Liver (tissue), 9 donors: ENCODE measurements around the gene PARP15. TPM values are rescaled to one million over a fixed set of nuclear protein-coding genes. Genes with fewer than 3 reads are reported as not detected.
A peak's percentile ranks its signal among the peaks of the same experiment; 100 is the strongest.

ENCODE experiments used
- DNase-seq: peaks from one replicate; pipeline ENCODE4 v3.0.0-alpha.2; 2017; ENCODE audit warnings: low spot score
- H3K27ac ChIP-seq, 2 donors: one replicate each; pipeline ENCODE4 v1.7.0; 2013; ENCODE audit warnings: inconsistent platforms in 2 of 2, low read length in 2 of 2, control low read depth in 1 of 2, low read depth in 1 of 2, mild to moderate bottlenecking in 1 of 2
- H3K27me3 ChIP-seq, 4 donors: one replicate each; pipeline versions ENCODE4 v1.6.1 to v1.7.0; 2013; ENCODE audit warnings: low read length in 3 of 4, inconsistent platforms in 1 of 4, mild to moderate bottlenecking in 1 of 4, moderate library complexity in 1 of 4; ENCODE audit not compliant: control insufficient read depth in 4 of 4, insufficient read depth in 4 of 4
- H3K36me3 ChIP-seq, 4 donors: one replicate each; pipeline versions ENCODE4 v1.6.1 to v1.7.0; 2013; ENCODE audit warnings: low read length in 3 of 4, mild to moderate bottlenecking in 3 of 4, low read depth in 1 of 4, moderate library complexity in 1 of 4; ENCODE audit not compliant: control insufficient read depth in 4 of 4, insufficient read depth in 3 of 4
- H3K4me1 ChIP-seq, 4 donors: one replicate each; pipeline versions ENCODE4 v1.6.1 to v1.7.0; 2013; ENCODE audit warnings: low read length in 3 of 4, mild to moderate bottlenecking in 3 of 4, moderate library complexity in 1 of 4; ENCODE audit not compliant: control insufficient read depth in 4 of 4, insufficient read depth in 4 of 4
- H3K4me3 ChIP-seq, 3 donors: one replicate each; pipeline versions ENCODE4 v1.6.1 to v1.7.0; 2013; ENCODE audit warnings: low read length in 3 of 3, control low read depth in 1 of 3, low read depth in 1 of 3, mild to moderate bottlenecking in 1 of 3
- H3K9ac ChIP-seq, 2 donors: one replicate each; pipeline ENCODE4 v1.7.0; 2013; ENCODE audit warnings: low read length in 2 of 2, mild to moderate bottlenecking in 2 of 2, moderate library complexity in 2 of 2, control low read depth in 1 of 2, low read depth in 1 of 2
- H3K9me3 ChIP-seq, 4 donors: one replicate each; pipeline versions ENCODE4 v1.6.1 to v1.7.0; 2013; ENCODE audit warnings: low read length in 3 of 4; ENCODE audit not compliant: control insufficient read depth in 4 of 4
- ATF3 ChIP-seq: IDR thresholded peaks from 2 replicates; pipeline ENCODE4 v1.6.1; 2016; ENCODE audit warnings: antibody characterized with exemption
- EGR1 ChIP-seq, 2 donors: IDR thresholded peaks; 2 replicates each; pipeline ENCODE4 v1.6.1; 2016 to 2018; ENCODE audit warnings: antibody characterized with exemption in 2 of 2, low read depth in 2 of 2
- FOXA1 ChIP-seq: IDR thresholded peaks from 2 replicates; pipeline ENCODE4 v1.6.1; 2016; ENCODE audit warnings: antibody characterized with exemption
- FOXA2 ChIP-seq: IDR thresholded peaks from 2 replicates; pipeline ENCODE4 v1.6.1; 2016; ENCODE audit warnings: antibody characterized with exemption
- GABPA ChIP-seq, 2 donors: IDR thresholded peaks in 1 of 2; conservative IDR thresholded peaks in 1 of 2; 2 replicates each; pipeline ENCODE4 v1.6.1; 2016; ENCODE audit warnings: antibody characterized with exemption in 2 of 2, mild to moderate bottlenecking in 1 of 2, moderate library complexity in 1 of 2
- HNF4A ChIP-seq, 2 donors: conservative IDR thresholded peaks; 2 replicates each; pipeline ENCODE4 v1.6.1; 2016; ENCODE audit warnings: antibody characterized with exemption in 2 of 2, mild to moderate bottlenecking in 2 of 2
- HNF4G ChIP-seq: IDR thresholded peaks from 2 replicates; pipeline ENCODE4 v1.6.1; 2016; ENCODE audit warnings: antibody characterized with exemption
- JUND ChIP-seq, 2 donors: IDR thresholded peaks; 2 replicates each; pipeline ENCODE4 v1.6.1; 2016; ENCODE audit warnings: antibody characterized with exemption in 2 of 2
- NR2F2 ChIP-seq: IDR thresholded peaks from 2 replicates; pipeline ENCODE4 v1.6.1; 2016; ENCODE audit warnings: antibody characterized with exemption
- RAD21 ChIP-seq, 2 donors: IDR thresholded peaks; 2 replicates each; pipeline ENCODE4 v1.6.1; 2016; ENCODE audit warnings: antibody characterized with exemption in 2 of 2, mild to moderate bottlenecking in 2 of 2
- RXRA ChIP-seq, 2 donors: IDR thresholded peaks; 2 replicates each; pipeline ENCODE4 v1.6.1; 2017 to 2018; ENCODE audit warnings: antibody characterized with exemption in 2 of 2, mild to moderate bottlenecking in 1 of 2
- SP1 ChIP-seq: IDR thresholded peaks from 2 replicates; pipeline ENCODE4 v1.6.1; 2018; ENCODE audit warnings: antibody characterized with exemption, mild to moderate bottlenecking
- TAF1 ChIP-seq: conservative IDR thresholded peaks from 2 replicates; pipeline ENCODE4 v1.6.1; 2016; ENCODE audit warnings: antibody characterized with exemption, mild to moderate bottlenecking
- YY1 ChIP-seq: IDR thresholded peaks from 2 replicates; pipeline ENCODE4 v1.6.1; 2016; ENCODE audit warnings: antibody characterized with exemption, mild to moderate bottlenecking
- WGBS: extraction: QIAGEN DNeasy Blood & Tissue Kit; methylation state at CpG from one replicate; pipeline ENCODE4 v1.1.7; 2013; 5-methylcytosine and 5-hydroxymethylcytosine counted together
- polyA plus RNA-seq, 2 donors: library from polyadenylated mRNA; stranded (reverse) in 1 of 2; unstranded in 1 of 2; fragments of 200-250 nt in 1 of 2; fragments of >200 nt in 1 of 2; fragmentation: Nextera tagmentation in 1 of 2; extraction: Ambion mirVana in 1 of 2; gene quantifications; one replicate each; pipeline versions ENCODE4 v1.2.1 to v1.2.3, GENCODE V29; 2013 to 2015
- total RNA-seq, 2 donors: library from RNA; depleted of rRNA; stranded (reverse); fragments of >200 nt; gene quantifications; one replicate each; pipeline ENCODE4 v1.2.3, GENCODE V29; 2014
- TF ChIP-seq, protein P1 (sequence below): fragments of 150-350 bp; IDR thresholded peaks from 2 replicates; pipeline ENCODE4 v1.5.1; 2017; ENCODE audit warnings: improper control_type of control experiment, low read depth, low read length; ENCODE audit not compliant: missing input control
- TF ChIP-seq, protein P2 (sequence below): IDR thresholded peaks from 2 replicates; pipeline ENCODE4 v1.6.1; 2016; ENCODE audit warnings: antibody characterized with exemption
- TF ChIP-seq, protein P3 (sequence below): IDR thresholded peaks from 2 replicates; pipeline ENCODE4 v1.6.1; 2016; ENCODE audit warnings: antibody characterized with exemption
- TF ChIP-seq, protein P4 (sequence below): IDR thresholded peaks from 2 replicates; pipeline ENCODE4 v1.6.1; 2016; ENCODE audit warnings: antibody characterized with exemption, mild to moderate bottlenecking
- donor health status: healthy.
- donor health status: healthy.
- donor health status: healthy.
- donor health status: healthy.
- donor health status: healthy.

The PARP15 gene
- total and polyA plus RNA-seq, 4 donors, result 0.28 to 3.3 (median 2.5) TPM

GRCh38 chr3:122553171-122553570 is 24.3 kb upstream of the PARP15 start:
- H3K36me3 ChIP-seq, result peaks cover 25 to 68% (median 60%) of the 10 kb centered on the region in 4 donors
- peak overlapping the region in 1 of 2 donors; percentile 15 for H3K27ac ChIP-seq
- 24% methylated on average over 3 of the region's 3 CpGs for WGBS
- DNase-seq, result no peak
- H3K4me1 ChIP-seq, result peaks cover 0 to 19% (median 9%) of the 10 kb centered on the region in 4 donors
- no peak for TF ChIP-seq HNF4G
- TF ChIP-seq SP1, result no peak
- TF ChIP-seq, protein P1, sequence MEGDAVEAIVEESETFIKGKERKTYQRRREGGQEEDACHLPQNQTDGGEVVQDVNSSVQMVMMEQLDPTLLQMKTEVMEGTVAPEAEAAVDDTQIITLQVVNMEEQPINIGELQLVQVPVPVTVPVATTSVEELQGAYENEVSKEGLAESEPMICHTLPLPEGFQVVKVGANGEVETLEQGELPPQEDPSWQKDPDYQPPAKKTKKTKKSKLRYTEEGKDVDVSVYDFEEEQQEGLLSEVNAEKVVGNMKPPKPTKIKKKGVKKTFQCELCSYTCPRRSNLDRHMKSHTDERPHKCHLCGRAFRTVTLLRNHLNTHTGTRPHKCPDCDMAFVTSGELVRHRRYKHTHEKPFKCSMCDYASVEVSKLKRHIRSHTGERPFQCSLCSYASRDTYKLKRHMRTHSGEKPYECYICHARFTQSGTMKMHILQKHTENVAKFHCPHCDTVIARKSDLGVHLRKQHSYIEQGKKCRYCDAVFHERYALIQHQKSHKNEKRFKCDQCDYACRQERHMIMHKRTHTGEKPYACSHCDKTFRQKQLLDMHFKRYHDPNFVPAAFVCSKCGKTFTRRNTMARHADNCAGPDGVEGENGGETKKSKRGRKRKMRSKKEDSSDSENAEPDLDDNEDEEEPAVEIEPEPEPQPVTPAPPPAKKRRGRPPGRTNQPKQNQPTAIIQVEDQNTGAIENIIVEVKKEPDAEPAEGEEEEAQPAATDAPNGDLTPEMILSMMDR, result no peak
- TF ChIP-seq GABPA (IDR thresholded peaks at IDR 0.05 in 1 of 2, conservative IDR thresholded peaks at IDR 0.05 in 1 of 2), result no peak
- TF ChIP-seq FOXA1, result no peak
- peak in 1 of 2 donors; percentile 12 for TF ChIP-seq RXRA (IDR thresholded peaks at IDR 0.05)
- TF ChIP-seq, protein P2, sequence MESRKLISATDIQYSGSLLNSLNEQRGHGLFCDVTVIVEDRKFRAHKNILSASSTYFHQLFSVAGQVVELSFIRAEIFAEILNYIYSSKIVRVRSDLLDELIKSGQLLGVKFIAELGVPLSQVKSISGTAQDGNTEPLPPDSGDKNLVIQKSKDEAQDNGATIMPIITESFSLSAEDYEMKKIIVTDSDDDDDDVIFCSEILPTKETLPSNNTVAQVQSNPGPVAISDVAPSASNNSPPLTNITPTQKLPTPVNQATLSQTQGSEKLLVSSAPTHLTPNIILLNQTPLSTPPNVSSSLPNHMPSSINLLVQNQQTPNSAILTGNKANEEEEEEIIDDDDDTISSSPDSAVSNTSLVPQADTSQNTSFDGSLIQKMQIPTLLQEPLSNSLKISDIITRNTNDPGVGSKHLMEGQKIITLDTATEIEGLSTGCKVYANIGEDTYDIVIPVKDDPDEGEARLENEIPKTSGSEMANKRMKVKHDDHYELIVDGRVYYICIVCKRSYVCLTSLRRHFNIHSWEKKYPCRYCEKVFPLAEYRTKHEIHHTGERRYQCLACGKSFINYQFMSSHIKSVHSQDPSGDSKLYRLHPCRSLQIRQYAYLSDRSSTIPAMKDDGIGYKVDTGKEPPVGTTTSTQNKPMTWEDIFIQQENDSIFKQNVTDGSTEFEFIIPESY, result no peak
- TF ChIP-seq TAF1, result no peak
- no peak for TF ChIP-seq NR2F2
- no peak for TF ChIP-seq ATF3
- no peak for TF ChIP-seq JUND (IDR thresholded peaks at IDR 0.05)
- TF ChIP-seq, protein P3, sequence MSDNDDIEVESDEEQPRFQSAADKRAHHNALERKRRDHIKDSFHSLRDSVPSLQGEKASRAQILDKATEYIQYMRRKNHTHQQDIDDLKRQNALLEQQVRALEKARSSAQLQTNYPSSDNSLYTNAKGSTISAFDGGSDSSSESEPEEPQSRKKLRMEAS, result no peak
- TF ChIP-seq FOXA2, result peak; percentile 67
- TF ChIP-seq, protein P4, sequence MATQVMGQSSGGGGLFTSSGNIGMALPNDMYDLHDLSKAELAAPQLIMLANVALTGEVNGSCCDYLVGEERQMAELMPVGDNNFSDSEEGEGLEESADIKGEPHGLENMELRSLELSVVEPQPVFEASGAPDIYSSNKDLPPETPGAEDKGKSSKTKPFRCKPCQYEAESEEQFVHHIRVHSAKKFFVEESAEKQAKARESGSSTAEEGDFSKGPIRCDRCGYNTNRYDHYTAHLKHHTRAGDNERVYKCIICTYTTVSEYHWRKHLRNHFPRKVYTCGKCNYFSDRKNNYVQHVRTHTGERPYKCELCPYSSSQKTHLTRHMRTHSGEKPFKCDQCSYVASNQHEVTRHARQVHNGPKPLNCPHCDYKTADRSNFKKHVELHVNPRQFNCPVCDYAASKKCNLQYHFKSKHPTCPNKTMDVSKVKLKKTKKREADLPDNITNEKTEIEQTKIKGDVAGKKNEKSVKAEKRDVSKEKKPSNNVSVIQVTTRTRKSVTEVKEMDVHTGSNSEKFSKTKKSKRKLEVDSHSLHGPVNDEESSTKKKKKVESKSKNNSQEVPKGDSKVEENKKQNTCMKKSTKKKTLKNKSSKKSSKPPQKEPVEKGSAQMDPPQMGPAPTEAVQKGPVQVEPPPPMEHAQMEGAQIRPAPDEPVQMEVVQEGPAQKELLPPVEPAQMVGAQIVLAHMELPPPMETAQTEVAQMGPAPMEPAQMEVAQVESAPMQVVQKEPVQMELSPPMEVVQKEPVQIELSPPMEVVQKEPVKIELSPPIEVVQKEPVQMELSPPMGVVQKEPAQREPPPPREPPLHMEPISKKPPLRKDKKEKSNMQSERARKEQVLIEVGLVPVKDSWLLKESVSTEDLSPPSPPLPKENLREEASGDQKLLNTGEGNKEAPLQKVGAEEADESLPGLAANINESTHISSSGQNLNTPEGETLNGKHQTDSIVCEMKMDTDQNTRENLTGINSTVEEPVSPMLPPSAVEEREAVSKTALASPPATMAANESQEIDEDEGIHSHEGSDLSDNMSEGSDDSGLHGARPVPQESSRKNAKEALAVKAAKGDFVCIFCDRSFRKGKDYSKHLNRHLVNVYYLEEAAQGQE, result no peak
- no peak for TF ChIP-seq EGR1 (IDR thresholded peaks at IDR 0.05; ENCODE audit: low read depth in 2 of 2)
- TF ChIP-seq RAD21 (IDR thresholded peaks at IDR 0.05), result peak; percentile 14 to 55
- no peak for TF ChIP-seq HNF4A (conservative IDR thresholded peaks at IDR 0.05)
- no peak for TF ChIP-seq YY1
- no peak overlapping the region for H3K4me3 ChIP-seq
- no peak overlapping the region for H3K9ac ChIP-seq
- no peaks in the 10 kb centered on the region for H3K27me3 ChIP-seq
- no peaks in the 10 kb centered on the region for H3K9me3 ChIP-seq
